Upper lobe of left lung (tissue), 4 donors: ENCODE measurements around the gene ACTR2.
A peak's percentile ranks its signal among the peaks of the same experiment; 100 is the strongest.

Source experiments
- CTCF ChIP-seq, 6 experiments: fragments of 450-650 bp in 4 of 6; fragments of 200-600 bp in 2 of 6; sonication (generic) in 2 of 6; IDR thresholded peaks; one replicate each; pipeline ENCODE4 v1.5.1; 2016 to 2019; ENCODE audit warnings: antibody characterized with exemption in 6 of 6
- POLR2AphosphoS5 ChIP-seq, 2 donors: sonication (generic); formaldehyde crosslinking; IDR thresholded peaks; one replicate each; pipeline ENCODE4 v1.5.1; 2017; ENCODE audit warnings: antibody characterized with exemption in 2 of 2

- TF ChIP-seq CTCF (IDR thresholded peaks at IDR 0.05) (peak in 2 of 6 experiments; percentile 22 to 29), POLR2AphosphoS5 (IDR thresholded peaks at IDR 0.05) (peak; percentile 45 to 49)
These were observed 85.7 kb downstream of the ACTR2 start for GRCh38 chr2:65313126-65313953.
